ENCODE results near the gene GUCY1A2.

The GUCY1A2 gene

DNA sequence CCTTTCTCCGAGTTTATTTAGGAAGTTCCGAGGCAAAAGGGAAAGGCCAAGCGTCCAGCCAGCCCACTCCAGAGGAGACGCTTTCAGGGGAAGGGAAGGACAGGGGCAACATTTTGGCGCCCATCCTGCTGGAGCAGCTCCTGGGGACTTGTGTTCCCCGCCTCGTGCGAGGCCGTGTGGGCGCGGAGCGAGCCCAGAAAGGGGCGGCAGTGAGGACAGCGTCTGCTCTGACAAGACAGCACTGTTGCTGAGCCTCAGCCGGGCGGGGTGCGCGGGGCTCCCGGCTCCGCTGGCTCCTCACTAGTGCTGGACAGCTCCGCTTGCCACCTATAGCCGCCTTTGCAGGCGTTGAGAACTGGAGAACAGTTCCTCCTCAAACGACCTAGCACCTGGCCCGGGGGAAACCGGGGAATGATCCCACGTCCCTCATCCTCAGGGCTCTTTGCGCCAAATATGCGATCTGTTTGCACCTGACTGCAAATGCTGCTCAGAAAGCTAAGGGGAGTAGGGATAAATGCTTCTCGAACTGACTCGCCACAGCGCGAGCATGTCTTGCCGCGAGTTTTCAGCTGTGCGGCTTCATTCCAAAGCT lies 722 bp upstream of the GUCY1A2 start:
- DNase-seq (ENCODE audit: insufficient read length) = peak; percentile 13
- TF ChIP-seq POLR2A (IDR thresholded peaks at IDR 0.05; ENCODE audit: low read depth, low read length) = no peak
- peak; percentile 63 for FAIRE-seq

DNA sequence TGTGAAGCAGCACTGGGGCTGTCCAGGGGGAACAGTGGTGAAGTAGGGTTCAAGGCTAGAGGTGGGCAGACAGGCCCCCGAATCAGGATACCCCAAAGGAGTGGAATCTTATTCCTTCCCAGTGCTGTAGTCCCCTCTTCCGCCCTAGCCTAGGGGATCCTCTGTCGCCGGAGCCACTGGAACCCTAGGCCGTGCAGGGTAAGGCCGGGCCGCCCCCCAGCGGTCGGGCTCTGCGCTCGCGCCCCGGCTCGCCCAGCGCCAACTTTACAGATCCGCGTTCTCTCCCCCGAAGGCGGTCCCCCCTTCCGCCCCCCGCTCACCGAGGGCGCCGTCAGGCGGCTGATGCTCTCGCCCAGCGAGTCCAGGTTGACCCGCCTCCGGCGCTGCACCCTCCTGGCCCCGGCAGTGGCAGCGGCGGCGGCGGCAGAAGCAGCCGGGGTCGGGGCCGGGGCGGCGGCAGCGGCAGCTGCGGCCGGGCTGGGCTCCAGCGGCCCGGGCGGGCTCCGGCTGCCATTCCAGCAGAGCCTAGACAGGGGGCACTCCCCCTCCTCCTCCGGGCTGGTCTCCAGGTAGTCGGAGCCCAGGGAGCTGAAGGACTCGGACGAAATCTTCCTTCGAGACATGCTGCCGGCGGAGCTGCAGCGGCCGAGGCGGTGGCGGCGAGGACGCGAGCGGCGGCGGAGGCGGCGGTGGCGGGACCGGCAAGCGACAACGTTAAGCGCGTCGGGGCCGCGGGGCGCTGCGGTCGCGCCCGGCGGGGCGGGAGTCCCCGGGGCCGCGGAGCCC lies 650 bp downstream of the GUCY1A2 start:
- no peak for TF ChIP-seq POLR2A (IDR thresholded peaks at IDR 0.05; ENCODE audit: low read depth, low read length)
- TF ChIP-seq POLR2AphosphoS5 (IDR thresholded peaks at IDR 0.05; ENCODE audit: low read depth, low read length) = no peak
- no peak for TF ChIP-seq TAF1 (IDR thresholded peaks at IDR 0.05; ENCODE audit: borderline replicate concordance, low read depth, low read length)
- DNase-seq (ENCODE audit: insufficient read length) (peak; percentile 33), FAIRE-seq (peak; percentile 77)

DNA sequence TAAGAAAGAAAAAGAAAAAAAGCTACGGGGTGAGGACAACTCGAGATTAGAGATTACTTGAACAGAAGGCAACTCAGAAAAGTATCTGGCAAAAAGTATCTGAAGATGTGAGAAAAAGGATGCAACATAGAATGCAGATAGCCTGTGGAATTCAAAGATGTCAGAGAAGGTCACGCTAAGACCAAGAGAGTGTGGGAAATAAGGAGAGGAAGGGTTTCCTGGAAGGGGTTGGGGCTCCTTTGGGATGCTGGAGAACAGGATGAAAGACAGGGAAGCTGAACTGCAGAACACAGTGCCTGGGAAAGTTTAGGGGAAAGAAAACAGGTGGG lies 1.2 kb downstream of the GUCY1A2 start:
- FAIRE-seq (no peak), DNase-seq (ENCODE audit: insufficient read length) (no peak)
- TF ChIP-seq TAF1 (IDR thresholded peaks at IDR 0.05; ENCODE audit: borderline replicate concordance, low read depth, low read length) (no peak), POLR2A (IDR thresholded peaks at IDR 0.05; ENCODE audit: low read depth, low read length) (no peak), POLR2AphosphoS5 (IDR thresholded peaks at IDR 0.05; ENCODE audit: low read depth, low read length) (no peak)

DNA sequence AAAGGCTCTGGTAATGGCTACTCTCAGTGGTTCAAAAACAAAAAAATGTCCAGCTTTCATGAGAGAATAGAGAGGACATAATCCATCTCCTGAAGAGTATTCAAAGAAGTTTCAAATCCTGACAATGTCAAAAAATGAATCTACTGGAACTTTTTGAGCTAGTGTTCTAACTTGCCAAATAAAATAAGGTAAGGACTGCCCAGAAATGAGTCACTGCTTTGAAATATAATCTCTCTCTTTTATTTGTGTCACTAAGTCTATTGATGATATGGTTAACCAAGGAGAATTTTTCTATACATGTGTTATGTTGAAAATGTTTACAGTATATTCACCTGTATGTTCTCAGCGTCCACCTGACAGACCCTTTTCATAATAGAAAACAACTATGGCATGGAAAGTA lies 3.4 kb downstream of the GUCY1A2 start:
- no peak for DNase-seq (ENCODE audit: insufficient read length)
- no peak for FAIRE-seq
- no peak for TF ChIP-seq POLR2A (IDR thresholded peaks at IDR 0.05; ENCODE audit: low read depth, low read length)
- no peak for TF ChIP-seq POLR2AphosphoS5 (IDR thresholded peaks at IDR 0.05; ENCODE audit: low read depth, low read length)
- no peak for TF ChIP-seq TAF1 (IDR thresholded peaks at IDR 0.05; ENCODE audit: borderline replicate concordance, low read depth, low read length)

DNA sequence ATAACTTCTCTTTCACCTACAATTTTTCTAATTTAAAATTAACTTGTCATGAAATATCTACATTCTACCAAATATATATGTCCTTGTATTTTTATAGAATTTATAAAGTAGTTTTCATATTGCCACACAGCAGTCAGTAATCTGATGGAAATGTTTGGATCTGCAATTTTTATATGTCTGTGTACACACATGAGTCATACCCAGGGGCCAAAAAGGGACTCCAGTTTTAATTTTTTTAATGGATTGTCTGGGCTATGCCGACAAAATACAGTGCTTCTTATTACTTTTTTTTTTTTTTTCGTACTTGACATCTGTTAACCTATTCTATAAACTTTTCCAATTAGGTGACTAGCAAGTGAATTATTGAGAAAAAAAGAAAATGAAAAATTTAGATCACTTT lies 6.3 kb downstream of the GUCY1A2 start:
- FAIRE-seq (no peak), DNase-seq (ENCODE audit: insufficient read length) (no peak)
- no peak for TF ChIP-seq POLR2A (IDR thresholded peaks at IDR 0.05; ENCODE audit: low read depth, low read length)
- TF ChIP-seq TAF1 (IDR thresholded peaks at IDR 0.05; ENCODE audit: borderline replicate concordance, low read depth, low read length) = no peak
- TF ChIP-seq POLR2AphosphoS5 (IDR thresholded peaks at IDR 0.05; ENCODE audit: low read depth, low read length) = no peak

DNA sequence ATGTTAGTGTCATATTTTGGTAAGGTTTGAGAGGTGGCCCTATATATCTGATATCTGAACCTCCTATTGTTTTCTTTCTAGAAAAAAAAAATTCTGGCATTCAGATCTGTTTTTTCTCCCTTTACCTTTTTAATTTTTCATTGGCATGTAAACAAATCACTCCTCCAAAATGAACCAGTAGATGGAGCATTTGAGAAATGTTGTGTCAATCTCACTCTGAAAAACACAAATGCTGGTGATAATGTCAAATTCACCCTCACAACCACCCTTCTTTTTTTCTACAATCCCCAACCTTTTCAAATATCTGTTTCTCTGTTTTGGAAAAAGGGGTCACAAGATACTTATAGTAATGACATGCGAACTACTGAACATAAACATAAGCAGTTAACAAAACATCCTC lies 9.1 kb downstream of the GUCY1A2 start:
- TF ChIP-seq POLR2A (IDR thresholded peaks at IDR 0.05; ENCODE audit: low read depth, low read length) (no peak), POLR2AphosphoS5 (IDR thresholded peaks at IDR 0.05; ENCODE audit: low read depth, low read length) (no peak), TAF1 (IDR thresholded peaks at IDR 0.05; ENCODE audit: borderline replicate concordance, low read depth, low read length) (no peak)
- FAIRE-seq (no peak), DNase-seq (ENCODE audit: insufficient read length) (no peak)

DNA sequence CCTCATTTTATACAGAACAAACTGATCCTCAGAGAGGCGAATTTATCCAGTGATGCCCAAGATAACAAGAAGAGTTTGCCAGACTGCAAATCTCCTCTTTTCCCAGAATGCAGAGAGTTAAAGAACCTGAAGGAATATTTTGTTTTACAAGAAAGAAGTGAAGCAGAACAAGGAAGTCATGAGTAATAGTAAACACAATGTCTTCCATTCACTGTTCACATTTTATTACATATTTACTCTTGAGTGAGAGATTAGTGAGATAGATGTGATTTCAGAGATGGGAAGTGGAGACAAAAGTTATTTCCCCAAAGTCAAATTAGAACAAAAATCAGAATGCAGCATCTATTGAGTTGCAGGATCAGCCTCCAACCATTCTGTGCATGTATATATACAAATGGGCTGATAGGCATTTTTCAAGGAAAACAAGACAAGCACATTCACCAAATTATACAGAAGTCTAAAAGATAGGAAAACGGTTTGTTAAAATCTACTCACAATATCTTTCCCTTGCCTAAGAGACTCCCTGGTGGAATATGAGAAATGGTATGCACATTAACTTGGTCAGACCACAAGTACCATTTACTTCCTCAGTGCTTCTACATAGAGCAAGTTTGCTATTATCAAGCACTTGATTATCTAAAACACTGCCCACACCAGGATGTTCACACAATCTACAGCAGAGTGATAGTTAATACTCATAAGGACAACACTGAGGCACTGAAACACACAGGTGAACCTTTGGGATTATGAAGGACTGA lies 12.0 kb downstream of the GUCY1A2 start:
- no peak for DNase-seq (ENCODE audit: insufficient read length)
- FAIRE-seq = no peak
- no peak for TF ChIP-seq POLR2AphosphoS5 (IDR thresholded peaks at IDR 0.05; ENCODE audit: low read depth, low read length)
- no peak for TF ChIP-seq POLR2A (IDR thresholded peaks at IDR 0.05; ENCODE audit: low read depth, low read length)
- no peak for TF ChIP-seq TAF1 (IDR thresholded peaks at IDR 0.05; ENCODE audit: borderline replicate concordance, low read depth, low read length)

- TF ChIP-seq POLR2A (IDR thresholded peaks at IDR 0.05; ENCODE audit: low read depth, low read length) (no peak), TAF1 (IDR thresholded peaks at IDR 0.05; ENCODE audit: borderline replicate concordance, low read depth, low read length) (no peak), POLR2AphosphoS5 (IDR thresholded peaks at IDR 0.05; ENCODE audit: low read depth, low read length) (no peak)
- FAIRE-seq (no peak), DNase-seq (ENCODE audit: insufficient read length) (no peak)
These were observed 19.1 kb downstream of the GUCY1A2 start for GRCh38 chr11:106999196-106999595.

DNA sequence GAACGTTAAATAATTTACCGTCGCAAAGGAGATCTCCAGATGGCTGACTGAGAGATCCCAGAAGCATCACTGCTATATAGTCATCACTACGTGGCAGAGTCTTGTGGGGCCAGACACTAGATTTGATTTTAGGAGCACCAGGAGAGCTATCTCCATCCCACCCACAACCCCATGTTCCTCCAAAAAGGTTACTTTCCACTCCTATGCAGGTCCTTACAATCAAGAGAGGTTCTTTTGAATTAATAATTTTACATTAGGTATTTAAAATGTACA lies 19.4 kb downstream of the GUCY1A2 start:
- no peak for TF ChIP-seq POLR2AphosphoS5 (IDR thresholded peaks at IDR 0.05; ENCODE audit: low read depth, low read length)
- no peak for TF ChIP-seq TAF1 (IDR thresholded peaks at IDR 0.05; ENCODE audit: borderline replicate concordance, low read depth, low read length)
- no peak for DNase-seq (ENCODE audit: insufficient read length)
- no peak for FAIRE-seq

GRCh38 chr11:106998116-106998915 lies 20.0 kb downstream of the GUCY1A2 start:
- DNase-seq (ENCODE audit: insufficient read length) = no peak
- FAIRE-seq = no peak
- no peak for TF ChIP-seq POLR2AphosphoS5 (IDR thresholded peaks at IDR 0.05; ENCODE audit: low read depth, low read length)
- no peak for TF ChIP-seq POLR2A (IDR thresholded peaks at IDR 0.05; ENCODE audit: low read depth, low read length)
- TF ChIP-seq TAF1 (IDR thresholded peaks at IDR 0.05; ENCODE audit: borderline replicate concordance, low read depth, low read length) = no peak

- no peak for TF ChIP-seq POLR2A (IDR thresholded peaks at IDR 0.05; ENCODE audit: low read depth, low read length)
- TF ChIP-seq TAF1 (IDR thresholded peaks at IDR 0.05; ENCODE audit: borderline replicate concordance, low read depth, low read length) = no peak
- TF ChIP-seq POLR2AphosphoS5 (IDR thresholded peaks at IDR 0.05; ENCODE audit: low read depth, low read length) = no peak
- DNase-seq (ENCODE audit: insufficient read length) (no peak), FAIRE-seq (no peak)
These were observed 21.0 kb downstream of the GUCY1A2 start for GRCh38 chr11:106997227-106997626.
